ENCODE measurements around the gene BAAT.

BAAT gene

GRCh38 chr9:101311758-101312420 lies 72.9 kb downstream of the BAAT start:
- no peak for DNase-seq

- no peak for DNase-seq
Observed at GRCh38 chr9:101311191-101311590, 73.6 kb downstream of the BAAT start.
